NK-92 (cell line): ENCODE data around the gene PDLIM7.
"Not testable (repeated sequence)": the region's sequence is repeated elsewhere in the genome, so short reads cannot be mapped to it uniquely, and the experiment has no call there.

Source experiments
- DNase-seq: peaks from one replicate; lab custom pipeline; 2025; ENCODE audit not compliant: unreplicated experiment; lab: John Stamatoyannopoulos, UW

The PDLIM7 gene

GRCh38 chr5:177497292-177498012 lies at the start of gene PDLIM7:
TSS of gene PDLIM7 (minus strand) at chr5:177497604. CDS start at chr5:177496512, 1,092 bp downstream.
- peak; percentile 46 for DNase-seq

- no peak for DNase-seq
These were observed 48.9 kb upstream of the PDLIM7 start for GRCh38 chr5:177546258-177546741.

- no peak for DNase-seq
These were observed 48.3 kb upstream of the PDLIM7 start for GRCh38 chr5:177545487-177546257.

GRCh38 chr5:177542816-177543465 lies 45.5 kb upstream of the PDLIM7 start:
- no peak for DNase-seq

GRCh38 chr5:177540438-177540837 lies 43.0 kb upstream of the PDLIM7 start:
- DNase-seq: no peak

- DNase-seq: no peak
These were observed 42.0 kb upstream of the PDLIM7 start for GRCh38 chr5:177539411-177539810.

GRCh38 chr5:177538876-177539275 lies 41.5 kb upstream of the PDLIM7 start:
- DNase-seq: no peak

- DNase-seq: no peak
These were observed 40.3 kb upstream of the PDLIM7 start for GRCh38 chr5:177537389-177538361.

- no peak for DNase-seq
These were observed 39.0 kb upstream of the PDLIM7 start for GRCh38 chr5:177536386-177536785.

GRCh38 chr5:177535125-177535524 lies 37.7 kb upstream of the PDLIM7 start:
- DNase-seq: no peak

- DNase-seq: not testable (repeated sequence)
These were observed 37.0 kb upstream of the PDLIM7 start for GRCh38 chr5:177534433-177534832.

- DNase-seq: no peak
These were observed 34.0 kb upstream of the PDLIM7 start for GRCh38 chr5:177531209-177531940.

- no peak for DNase-seq
These were observed 33.2 kb upstream of the PDLIM7 start for GRCh38 chr5:177530638-177531037.

GRCh38 chr5:177529247-177530203 lies 32.1 kb upstream of the PDLIM7 start:
- no peak for DNase-seq

- DNase-seq: no peak
These were observed 31.2 kb upstream of the PDLIM7 start for GRCh38 chr5:177528631-177529030.

- DNase-seq: no peak
These were observed 30.2 kb upstream of the PDLIM7 start for GRCh38 chr5:177527595-177527994.

- DNase-seq: no peak
These were observed 29.4 kb upstream of the PDLIM7 start for GRCh38 chr5:177526791-177527190.

- no peak for DNase-seq
These were observed 28.8 kb upstream of the PDLIM7 start for GRCh38 chr5:177526191-177526590.
